IPS-15b (cell line): Measurements from ENCODE around the gene NAPSA.
A peak's percentile ranks its signal among the peaks of the same experiment; 100 is the strongest.
"Not testable (repeated sequence)": the region's sequence is repeated elsewhere in the genome, so short reads cannot be mapped to it uniquely, and the experiment has no call there.

ENCODE experiments used
- H3K27me3 ChIP-seq: one replicate; pipeline ENCODE4 v1.6.1; 2013; ENCODE audit warnings: low read length; ENCODE audit not compliant: control insufficient read depth, insufficient read depth
- H3K36me3 ChIP-seq: one replicate; pipeline ENCODE4 v1.6.1; 2013; ENCODE audit warnings: low read length; ENCODE audit not compliant: control insufficient read depth, insufficient read depth
- H3K4me1 ChIP-seq: one replicate; pipeline ENCODE4 v1.6.1; 2013; ENCODE audit warnings: mild to moderate bottlenecking, low read length; ENCODE audit not compliant: control insufficient read depth, insufficient read depth
- H3K4me3 ChIP-seq: one replicate; pipeline ENCODE4 v1.5.1; 2013; ENCODE audit warnings: low read depth, low read length
- H3K9ac ChIP-seq: one replicate; pipeline ENCODE4 v1.6.1; 2013; ENCODE audit warnings: low read depth, mild to moderate bottlenecking, low read length
- H3K9me3 ChIP-seq: one replicate; pipeline ENCODE4 v1.6.1; 2013; ENCODE audit warnings: mild to moderate bottlenecking, low read length; ENCODE audit not compliant: control insufficient read depth, insufficient read depth

Gene NAPSA

DNA sequence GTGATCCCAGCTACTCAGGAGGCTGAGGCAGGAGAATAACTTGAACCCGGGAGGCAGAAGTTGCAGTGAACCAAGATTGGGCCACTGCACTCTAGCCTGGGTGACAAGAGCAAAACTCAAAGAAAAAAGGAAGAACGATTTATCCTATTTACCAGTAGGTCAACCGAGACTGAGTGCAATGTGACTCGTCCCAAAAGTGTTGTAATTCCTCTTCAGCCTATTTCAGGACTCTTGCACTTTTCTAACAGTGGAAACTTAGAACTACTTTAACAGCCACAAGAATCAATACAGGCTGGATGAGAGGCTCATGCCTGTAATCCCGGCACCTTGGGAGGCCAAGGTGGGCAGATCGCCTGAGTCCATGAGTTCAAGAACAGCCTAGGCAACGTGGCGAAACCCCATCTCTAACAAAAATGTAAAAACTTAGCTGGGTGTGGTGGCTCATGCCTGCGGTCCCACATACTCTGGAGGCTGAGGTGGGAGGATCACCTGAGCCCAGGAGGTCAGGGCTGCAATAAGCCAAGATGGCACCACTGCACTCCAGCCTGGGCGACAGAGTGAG is 6.6 kb upstream of the NAPSA start:
- Histone ChIP-seq H3K9me3 (no peaks in the 10 kb centered on the region), H3K9ac (no peak overlapping the region), H3K36me3 (no peaks in the 10 kb centered on the region), H3K4me1 (no peaks in the 10 kb centered on the region), H3K4me3 (no peak overlapping the region), H3K27me3 (no peaks in the 10 kb centered on the region)

DNA sequence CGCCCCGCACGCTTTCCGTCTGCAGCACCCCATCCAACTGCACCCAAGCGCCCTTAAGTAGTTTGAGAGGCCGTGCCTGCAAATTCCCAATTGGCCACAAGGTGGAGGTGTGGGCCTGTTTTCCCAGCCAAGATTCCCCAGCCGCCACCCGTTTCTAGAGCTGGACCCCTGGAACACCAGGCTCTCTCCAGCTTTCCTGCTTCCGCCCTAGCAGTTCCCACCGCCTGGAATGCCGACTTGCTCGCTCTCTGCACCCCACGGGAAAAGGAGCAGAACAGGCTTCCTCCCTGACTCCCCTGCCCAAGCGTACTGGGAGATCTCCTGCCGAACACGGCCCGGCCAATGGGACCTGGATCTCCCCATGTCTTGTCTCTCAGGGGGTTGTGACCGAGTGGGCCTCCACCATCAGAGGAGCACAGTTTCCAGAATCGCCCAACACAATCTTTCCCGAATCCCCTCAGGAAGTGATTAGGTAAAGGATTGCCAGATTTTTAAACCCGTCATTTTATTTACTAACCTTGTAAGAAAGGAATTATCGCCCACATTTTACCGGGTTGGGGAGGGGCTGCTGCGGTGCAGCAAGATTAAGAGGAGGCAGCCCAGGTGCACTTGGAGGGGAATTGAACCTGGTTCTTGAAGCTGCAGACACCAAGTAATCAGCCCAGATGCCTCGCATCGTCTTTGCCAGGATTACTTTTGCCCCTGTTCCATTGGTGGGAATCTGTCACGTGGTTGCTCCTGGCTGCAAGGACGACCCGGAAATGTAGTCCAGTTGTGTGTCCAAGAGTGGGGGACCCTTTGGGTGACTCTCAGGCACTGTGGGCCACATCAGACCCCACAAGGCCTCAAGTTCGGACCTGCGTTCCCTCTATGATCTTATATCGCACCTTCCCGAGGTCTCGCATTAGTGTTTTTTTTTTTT is 3.5 kb upstream of the NAPSA start:
- Histone ChIP-seq H3K9ac (peak overlapping the region; percentile 96), H3K36me3 (no peaks in the 10 kb centered on the region), H3K4me1 (no peaks in the 10 kb centered on the region), H3K27me3 (no peaks in the 10 kb centered on the region), H3K9me3 (no peaks in the 10 kb centered on the region), H3K4me3 (peak overlapping the region; percentile 89)

DNA sequence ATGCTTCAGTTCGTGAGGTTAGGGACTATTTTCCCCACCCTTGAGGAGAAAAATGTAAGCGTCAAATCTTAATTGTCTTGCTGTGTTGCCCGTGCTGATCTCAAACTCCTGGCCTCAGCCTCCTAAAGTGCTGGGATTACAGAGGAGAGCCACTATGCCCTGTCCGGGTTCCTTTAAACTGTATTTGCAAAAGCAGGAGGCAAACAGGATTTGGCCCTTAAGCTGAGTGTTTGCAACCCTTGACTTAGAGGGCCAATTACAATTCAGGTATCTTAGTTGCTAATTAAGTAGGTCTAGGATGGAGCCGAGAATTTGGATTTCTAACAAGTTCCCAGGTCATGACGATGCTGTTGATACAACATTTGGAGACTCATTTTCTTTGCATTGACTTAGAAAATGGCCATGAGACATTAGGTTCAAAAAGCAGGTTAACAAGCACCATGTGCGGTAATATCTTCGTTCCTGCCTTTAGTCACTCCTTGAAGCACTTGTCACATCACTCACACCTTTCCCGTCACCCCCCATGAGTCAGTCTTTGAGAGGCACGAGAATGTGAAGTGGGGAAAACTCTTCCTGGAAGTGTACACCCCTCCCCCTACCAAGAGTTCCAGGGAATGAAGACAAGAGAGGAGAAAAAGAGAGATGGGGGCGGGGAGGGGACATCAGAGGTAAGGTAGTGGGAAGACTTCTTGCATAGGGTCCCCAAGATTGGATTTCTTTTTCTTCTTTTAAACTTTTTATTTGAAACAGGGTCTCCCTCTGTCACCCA is 2.6 kb downstream of the NAPSA start:
- Histone ChIP-seq H3K4me1 (peaks cover 2% of the 10 kb centered on the region), H3K4me3 (no peak overlapping the region), H3K36me3 (no peaks in the 10 kb centered on the region), H3K9ac (no peak overlapping the region), H3K9me3 (no peaks in the 10 kb centered on the region), H3K27me3 (no peaks in the 10 kb centered on the region)

DNA sequence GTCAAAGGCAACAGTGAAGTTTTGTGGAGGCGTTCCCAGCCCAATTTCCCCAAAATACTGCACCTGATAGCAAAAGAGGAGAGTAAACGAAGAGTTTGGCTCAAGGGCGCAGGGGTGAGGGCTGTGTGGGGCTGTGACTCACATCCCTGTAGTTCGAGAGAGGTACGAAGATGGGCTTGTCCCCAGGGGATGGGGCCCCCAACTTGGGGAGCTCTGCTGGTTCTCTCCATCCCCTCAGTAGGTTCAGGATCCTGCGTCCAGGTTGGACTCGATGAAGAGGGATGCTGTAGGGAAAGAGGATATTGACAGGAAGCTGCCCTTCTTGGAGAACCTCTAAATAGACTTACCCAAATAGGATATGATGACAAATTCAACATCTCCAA is 3.4 kb downstream of the NAPSA start:
- Histone ChIP-seq H3K9ac (no peak overlapping the region), H3K4me3 (no peak overlapping the region), H3K36me3 (no peaks in the 10 kb centered on the region), H3K27me3 (no peaks in the 10 kb centered on the region), H3K4me1 (peaks cover 2% of the 10 kb centered on the region), H3K9me3 (no peaks in the 10 kb centered on the region)

DNA sequence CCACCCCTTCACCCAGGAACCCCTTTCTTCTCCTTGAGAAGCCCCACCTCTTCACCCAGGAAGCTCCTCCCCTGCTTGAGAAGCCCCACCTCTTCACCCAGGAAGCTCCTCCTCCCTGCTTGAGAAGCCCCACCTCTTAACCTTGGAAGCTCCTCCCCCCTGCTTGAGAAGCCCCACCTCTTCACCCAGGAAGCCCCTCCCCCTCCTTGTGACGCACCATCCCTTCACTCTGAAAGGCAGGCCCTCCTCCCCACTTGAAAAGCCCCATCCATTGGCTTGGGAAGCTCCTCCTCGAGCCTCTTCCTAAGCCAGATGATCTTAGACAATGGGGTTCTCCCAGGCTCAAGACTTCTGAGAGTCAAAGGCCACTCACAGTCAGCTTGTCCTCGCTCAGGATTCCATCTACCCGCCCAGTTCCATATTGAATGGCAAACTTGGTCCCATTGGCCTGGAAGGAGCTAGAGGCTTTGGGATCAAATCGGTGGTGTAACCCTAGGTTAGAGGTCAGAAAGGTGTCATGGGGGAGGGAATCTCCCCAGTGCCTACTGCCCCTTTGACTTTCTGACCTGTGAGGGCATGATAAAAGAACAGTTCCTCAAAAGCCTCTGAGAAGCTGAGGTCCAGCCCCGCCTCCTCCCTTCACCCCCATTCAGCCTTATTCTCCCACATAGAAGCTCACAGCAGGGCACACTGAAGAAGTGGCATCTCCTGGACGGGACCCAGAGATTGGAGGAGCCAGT is 4.0 kb downstream of the NAPSA start:
- Histone ChIP-seq H3K4me1 (peaks cover 2% of the 10 kb centered on the region), H3K9ac (no peak overlapping the region), H3K36me3 (no peaks in the 10 kb centered on the region), H3K27me3 (no peaks in the 10 kb centered on the region), H3K9me3 (no peaks in the 10 kb centered on the region), H3K4me3 (no peak overlapping the region)

DNA sequence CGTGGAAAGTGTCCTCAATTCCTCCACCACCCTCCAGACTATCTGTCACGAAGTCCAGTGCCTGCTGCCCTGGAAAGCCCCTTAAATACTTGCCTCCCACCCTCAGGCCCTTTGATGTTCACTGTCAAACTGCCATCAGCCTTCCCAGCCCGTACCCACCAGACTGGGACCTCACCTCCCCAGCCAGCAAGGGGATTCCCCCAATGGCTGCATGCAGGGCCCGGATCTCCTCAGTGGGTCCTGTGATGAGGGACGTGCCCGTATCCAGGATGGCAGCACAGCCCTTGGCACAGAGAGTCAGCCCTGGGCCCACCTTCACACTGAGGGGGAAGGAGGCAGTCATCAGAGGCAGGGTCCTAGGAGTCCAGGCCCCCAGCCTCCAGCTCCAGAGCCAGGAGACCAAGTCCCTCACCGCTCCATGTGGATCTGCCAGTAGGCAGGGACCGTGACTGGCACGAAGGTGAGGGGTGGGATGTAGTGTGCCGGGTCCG is 6.1 kb downstream of the NAPSA start:
- H3K9ac ChIP-seq, result no peak overlapping the region
- H3K4me3 ChIP-seq, result no peak overlapping the region
- H3K27me3 ChIP-seq, result no peaks in the 10 kb centered on the region
- peaks cover 2% of the 10 kb centered on the region for H3K4me1 ChIP-seq
- H3K9me3 ChIP-seq, result no peaks in the 10 kb centered on the region
- no peaks in the 10 kb centered on the region for H3K36me3 ChIP-seq

DNA sequence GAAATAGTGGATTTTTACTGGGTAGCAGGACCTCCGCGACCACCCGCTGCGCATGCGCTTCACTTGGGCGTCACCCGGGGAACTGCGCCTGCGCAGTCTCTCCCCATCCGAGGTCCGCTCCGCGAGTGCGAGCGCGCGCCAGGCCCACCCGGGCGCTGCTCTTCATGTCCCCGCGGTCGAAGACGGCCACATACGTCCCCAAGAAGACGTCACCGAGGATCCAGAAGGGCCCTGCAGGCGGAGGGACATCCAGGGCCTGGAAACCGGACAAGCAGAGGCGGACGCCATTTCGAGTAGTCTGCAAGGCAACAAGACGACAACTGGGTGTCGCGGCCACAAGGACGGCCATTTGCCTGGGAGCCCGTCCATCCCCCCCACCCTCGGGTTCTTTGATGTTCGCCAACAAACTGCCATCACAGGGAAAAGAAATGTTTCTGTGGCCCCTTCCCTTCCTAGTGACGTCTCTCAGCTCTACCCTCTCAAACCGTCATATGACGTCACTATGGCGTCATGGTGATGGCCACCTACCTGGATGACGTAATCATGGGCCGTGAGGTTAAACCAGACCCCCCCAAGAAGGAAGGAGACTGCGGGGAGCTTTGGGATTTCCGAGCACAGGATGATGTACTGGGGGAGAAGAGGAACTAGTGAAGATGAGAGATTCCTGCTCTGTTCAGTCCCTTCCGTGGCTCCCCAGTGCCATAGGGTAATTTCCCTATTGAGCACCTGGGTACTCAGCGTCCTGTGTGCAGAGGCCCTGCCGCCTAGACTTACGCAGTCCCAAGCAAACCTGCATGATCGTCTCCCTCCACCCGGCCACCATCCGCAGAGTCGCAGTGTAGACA is 6.7 kb downstream of the NAPSA start:
- Histone ChIP-seq H3K4me1 (peaks cover 2% of the 10 kb centered on the region), H3K4me3 (no peak overlapping the region), H3K36me3 (no peaks in the 10 kb centered on the region), H3K9ac (no peak overlapping the region), H3K27me3 (no peaks in the 10 kb centered on the region), H3K9me3 (no peaks in the 10 kb centered on the region)

DNA sequence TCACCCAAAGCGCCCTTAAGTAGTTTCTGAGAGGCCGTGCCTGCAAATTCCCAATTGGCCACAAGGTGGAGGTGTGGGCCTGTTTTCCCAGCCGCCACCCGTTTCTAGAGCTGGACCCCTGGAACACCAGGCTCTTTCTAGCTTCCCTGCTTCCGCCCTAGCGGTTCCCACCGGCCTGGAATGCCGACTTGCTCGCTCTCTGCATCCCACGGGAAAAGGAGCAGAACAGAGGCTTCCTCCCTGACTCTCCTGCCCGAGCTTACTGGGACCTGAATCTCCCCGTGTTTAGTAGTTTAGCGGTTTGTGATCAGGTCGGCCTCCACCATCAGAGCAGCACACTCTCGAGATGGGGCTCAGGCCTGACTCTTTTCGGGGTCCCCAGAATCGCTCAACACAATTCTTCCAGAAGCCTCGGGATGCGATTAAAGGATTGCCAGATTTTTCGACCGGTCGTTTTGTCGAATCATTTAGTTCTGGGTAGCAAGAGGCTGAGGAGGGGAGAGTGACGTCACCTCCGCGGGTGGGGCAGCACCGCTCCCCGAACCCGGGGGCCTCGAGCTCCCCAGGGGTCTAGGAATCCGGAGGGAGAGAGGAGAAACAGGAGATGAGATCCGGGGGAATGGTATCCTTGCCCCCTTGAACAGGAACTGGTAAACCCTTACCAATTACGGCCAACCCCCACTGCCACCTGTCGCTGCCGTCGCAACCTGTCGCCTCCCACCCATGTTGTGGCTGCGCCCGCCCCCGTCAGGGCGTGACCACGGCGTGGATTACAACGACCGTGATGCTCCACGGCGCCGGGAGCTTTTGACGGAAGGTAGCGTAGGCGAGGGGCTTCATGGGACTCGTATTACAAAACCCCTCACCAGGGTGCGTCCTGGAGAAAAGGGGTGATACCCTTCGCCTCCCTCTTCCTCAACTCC is 8.0 kb downstream of the NAPSA start:
- Histone ChIP-seq H3K36me3 (no peaks in the 10 kb centered on the region), H3K27me3 (no peaks in the 10 kb centered on the region), H3K4me1 (peaks cover 2% of the 10 kb centered on the region), H3K9me3 (no peaks in the 10 kb centered on the region), H3K4me3 (peak overlapping the region; percentile 53), H3K9ac (no peak overlapping the region)

DNA sequence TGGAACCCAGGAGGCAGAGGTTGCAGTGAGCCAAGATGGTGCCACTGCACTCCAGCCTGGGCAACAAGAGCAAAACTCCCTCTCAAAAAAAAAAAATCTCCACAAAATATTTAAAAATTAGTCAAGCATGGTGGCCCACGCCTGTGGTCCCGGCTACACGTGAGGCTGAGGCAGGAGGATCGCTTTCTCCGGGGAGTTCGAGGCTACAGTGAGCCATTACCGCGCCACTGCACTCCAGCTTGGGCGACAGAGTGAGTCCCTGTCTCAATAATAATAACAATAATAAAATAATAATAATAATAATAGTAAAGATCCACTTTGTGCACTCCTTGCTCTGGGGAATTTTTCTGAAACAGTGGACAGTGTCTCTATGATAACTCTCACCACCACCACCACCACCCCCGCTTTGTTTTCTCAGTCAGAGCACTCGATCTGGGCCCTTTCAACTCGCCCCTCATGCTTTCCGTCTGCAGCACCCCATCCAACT is 8.7 kb downstream of the NAPSA start:
- H3K9me3 ChIP-seq, result no peaks in the 10 kb centered on the region
- no peaks in the 10 kb centered on the region for H3K36me3 ChIP-seq
- H3K4me1 ChIP-seq, result peaks cover 2% of the 10 kb centered on the region
- H3K27me3 ChIP-seq, result no peaks in the 10 kb centered on the region
- H3K9ac ChIP-seq, result no peak overlapping the region
- H3K4me3 ChIP-seq, result no peak overlapping the region

DNA sequence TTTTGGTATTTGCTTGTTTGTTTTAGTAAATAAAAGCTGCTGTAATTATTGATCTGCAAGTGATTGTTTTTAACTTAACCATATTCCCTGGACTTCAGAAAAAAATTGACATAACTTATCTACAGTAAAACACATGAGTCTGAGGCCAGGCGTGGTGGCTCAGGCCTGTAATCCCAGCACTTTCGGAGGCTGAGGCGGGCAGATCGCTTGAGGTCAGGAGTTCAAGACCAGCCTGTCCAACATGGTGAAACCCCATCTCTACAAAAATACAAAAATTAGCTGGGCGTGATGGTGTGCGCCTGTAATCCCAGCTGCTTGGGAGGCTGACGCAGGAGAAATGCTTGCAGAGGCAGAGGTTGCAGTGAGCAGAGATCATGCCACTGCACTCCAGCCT is 12.0 kb downstream of the NAPSA start:
- not testable (repeated sequence) for H3K4me1 ChIP-seq, H3K36me3 ChIP-seq, H3K4me3 ChIP-seq, H3K27me3 ChIP-seq, H3K9me3 ChIP-seq, H3K9ac ChIP-seq
